Measurements from ENCODE around the gene MPND.

MPND gene

DNA sequence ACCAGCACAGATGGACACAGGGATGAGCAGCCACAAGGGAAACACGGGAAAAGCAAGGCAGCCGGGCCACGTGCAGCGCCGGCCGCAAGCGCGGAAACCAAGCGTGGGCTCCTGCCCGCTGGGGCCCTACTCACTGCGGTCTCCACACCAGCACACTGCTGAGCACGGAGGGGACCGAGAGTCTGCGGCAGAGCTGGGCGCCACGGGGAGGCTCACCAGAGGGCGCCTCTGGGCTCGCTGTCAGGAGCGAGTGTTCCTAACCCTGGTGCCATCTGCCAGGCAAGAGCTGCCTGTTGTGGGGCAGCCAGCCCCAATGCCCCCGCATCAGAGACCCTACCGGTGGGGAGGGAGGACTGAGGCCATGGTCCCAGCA lies 26.5 kb downstream of the MPND start (continued):
- no peak for TF ChIP-seq TCF4 (CRISPR knock-in tag; IDR thresholded peaks at IDR 0.05; ENCODE audit: borderline replicate concordance)
- no peak for TF ChIP-seq ZFP3 (CRISPR knock-in tag; IDR thresholded peaks at IDR 0.05)
- TF ChIP-seq, protein P1, sequence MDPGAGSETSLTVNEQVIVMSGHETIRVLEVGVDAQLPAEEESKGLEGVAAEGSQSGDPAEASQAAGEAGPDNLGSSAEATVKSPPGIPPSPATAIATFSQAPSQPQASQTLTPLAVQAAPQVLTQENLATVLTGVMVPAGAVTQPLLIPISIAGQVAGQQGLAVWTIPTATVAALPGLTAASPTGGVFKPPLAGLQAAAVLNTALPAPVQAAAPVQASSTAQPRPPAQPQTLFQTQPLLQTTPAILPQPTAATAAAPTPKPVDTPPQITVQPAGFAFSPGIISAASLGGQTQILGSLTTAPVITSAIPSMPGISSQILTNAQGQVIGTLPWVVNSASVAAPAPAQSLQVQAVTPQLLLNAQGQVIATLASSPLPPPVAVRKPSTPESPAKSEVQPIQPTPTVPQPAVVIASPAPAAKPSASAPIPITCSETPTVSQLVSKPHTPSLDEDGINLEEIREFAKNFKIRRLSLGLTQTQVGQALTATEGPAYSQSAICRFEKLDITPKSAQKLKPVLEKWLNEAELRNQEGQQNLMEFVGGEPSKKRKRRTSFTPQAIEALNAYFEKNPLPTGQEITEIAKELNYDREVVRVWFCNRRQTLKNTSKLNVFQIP (CRISPR knock-in tag; IDR thresholded peaks at IDR 0.05; ENCODE audit: borderline replicate concordance, low read depth) = no peak
- no peak for TF ChIP-seq GLIS3 (CRISPR knock-in tag; IDR thresholded peaks at IDR 0.05)
- no peak for TF ChIP-seq CREB5 (CRISPR knock-in tag; IDR thresholded peaks at IDR 0.05; ENCODE audit: low read depth)
- no peak for TF ChIP-seq ZC3H10 (CRISPR knock-in tag; IDR thresholded peaks at IDR 0.05)

DNA sequence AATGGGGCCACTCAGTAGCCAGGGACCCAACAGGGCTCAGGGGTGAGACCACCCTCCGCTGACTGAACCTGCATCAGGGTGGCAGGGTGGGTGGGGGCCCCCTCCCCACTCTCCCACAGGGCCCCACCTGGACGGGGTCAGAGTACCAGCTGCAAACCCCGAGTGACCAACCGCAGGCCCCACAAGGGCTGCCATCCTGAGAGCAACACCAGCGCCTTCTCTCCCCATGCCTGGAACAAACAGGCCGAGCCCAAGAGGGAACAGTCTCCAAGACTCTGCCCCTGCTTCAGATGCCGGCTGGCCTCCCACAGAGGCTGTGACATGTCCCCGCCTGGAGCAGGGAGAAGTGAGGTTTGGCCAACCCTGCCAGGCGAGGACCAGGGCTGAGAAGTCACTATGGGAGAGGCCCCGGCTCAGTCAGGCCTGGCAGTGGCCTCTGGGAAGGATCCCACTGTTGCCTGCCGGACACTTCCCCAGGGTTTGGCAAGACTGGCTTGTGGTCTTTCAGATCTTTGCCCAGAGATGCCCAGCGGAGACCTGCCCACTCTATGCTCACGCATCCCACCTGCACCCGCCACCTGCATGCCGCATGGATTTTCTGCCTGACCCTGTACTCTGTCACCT lies 27.2 kb downstream of the MPND start:
- no peak for ATAC-seq
- TF ChIP-seq ZC3H10 (CRISPR knock-in tag; IDR thresholded peaks at IDR 0.05) (no peak), CSRNP3 (CRISPR knock-in tag; IDR thresholded peaks at IDR 0.05) (no peak), ZNF8 (CRISPR knock-in tag; IDR thresholded peaks at IDR 0.05) (no peak), BACH2 (CRISPR knock-in tag; IDR thresholded peaks at IDR 0.05; ENCODE audit: borderline replicate concordance) (no peak), TOX (CRISPR knock-in tag; IDR thresholded peaks at IDR 0.05; ENCODE audit: borderline replicate concordance) (no peak), ISL1 (CRISPR knock-in tag; IDR thresholded peaks at IDR 0.05) (no peak)
- TF ChIP-seq, protein P2, sequence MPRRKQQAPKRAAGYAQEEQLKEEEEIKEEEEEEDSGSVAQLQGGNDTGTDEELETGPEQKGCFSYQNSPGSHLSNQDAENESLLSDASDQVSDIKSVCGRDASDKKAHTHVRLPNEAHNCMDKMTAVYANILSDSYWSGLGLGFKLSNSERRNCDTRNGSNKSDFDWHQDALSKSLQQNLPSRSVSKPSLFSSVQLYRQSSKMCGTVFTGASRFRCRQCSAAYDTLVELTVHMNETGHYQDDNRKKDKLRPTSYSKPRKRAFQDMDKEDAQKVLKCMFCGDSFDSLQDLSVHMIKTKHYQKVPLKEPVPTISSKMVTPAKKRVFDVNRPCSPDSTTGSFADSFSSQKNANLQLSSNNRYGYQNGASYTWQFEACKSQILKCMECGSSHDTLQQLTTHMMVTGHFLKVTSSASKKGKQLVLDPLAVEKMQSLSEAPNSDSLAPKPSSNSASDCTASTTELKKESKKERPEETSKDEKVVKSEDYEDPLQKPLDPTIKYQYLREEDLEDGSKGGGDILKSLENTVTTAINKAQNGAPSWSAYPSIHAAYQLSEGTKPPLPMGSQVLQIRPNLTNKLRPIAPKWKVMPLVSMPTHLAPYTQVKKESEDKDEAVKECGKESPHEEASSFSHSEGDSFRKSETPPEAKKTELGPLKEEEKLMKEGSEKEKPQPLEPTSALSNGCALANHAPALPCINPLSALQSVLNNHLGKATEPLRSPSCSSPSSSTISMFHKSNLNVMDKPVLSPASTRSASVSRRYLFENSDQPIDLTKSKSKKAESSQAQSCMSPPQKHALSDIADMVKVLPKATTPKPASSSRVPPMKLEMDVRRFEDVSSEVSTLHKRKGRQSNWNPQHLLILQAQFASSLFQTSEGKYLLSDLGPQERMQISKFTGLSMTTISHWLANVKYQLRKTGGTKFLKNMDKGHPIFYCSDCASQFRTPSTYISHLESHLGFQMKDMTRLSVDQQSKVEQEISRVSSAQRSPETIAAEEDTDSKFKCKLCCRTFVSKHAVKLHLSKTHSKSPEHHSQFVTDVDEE (CRISPR knock-in tag; IDR thresholded peaks at IDR 0.05) = no peak

GRCh38 chr19:4371247-4372164 lies 28.1 kb downstream of the MPND start:
- no peak for ATAC-seq
- no peak for TF ChIP-seq CREB5 (CRISPR knock-in tag; IDR thresholded peaks at IDR 0.05; ENCODE audit: low read depth)
- no peak for TF ChIP-seq BACH2 (CRISPR knock-in tag; IDR thresholded peaks at IDR 0.05; ENCODE audit: borderline replicate concordance)
- TF ChIP-seq ZNF70 (CRISPR knock-in tag; IDR thresholded peaks at IDR 0.05) = no peak
- no peak for TF ChIP-seq OSR1 (CRISPR knock-in tag; IDR thresholded peaks at IDR 0.05)
- TF ChIP-seq, protein P1 (CRISPR knock-in tag; IDR thresholded peaks at IDR 0.05; ENCODE audit: borderline replicate concordance, low read depth) = no peak
- no peak for TF ChIP-seq PPARA (CRISPR knock-in tag; IDR thresholded peaks at IDR 0.05; ENCODE audit: borderline replicate concordance)
- TF ChIP-seq ARNTL (CRISPR knock-in tag; IDR thresholded peaks at IDR 0.05; ENCODE audit: borderline replicate concordance, low read depth) = no peak
- TF ChIP-seq TOX (CRISPR knock-in tag; IDR thresholded peaks at IDR 0.05; ENCODE audit: borderline replicate concordance) = no peak
- no peak for TF ChIP-seq ISL1 (CRISPR knock-in tag; IDR thresholded peaks at IDR 0.05)
- no peak for TF ChIP-seq SNAI2 (CRISPR knock-in tag; IDR thresholded peaks at IDR 0.05)
- no peak for TF ChIP-seq ZC3H10 (CRISPR knock-in tag; IDR thresholded peaks at IDR 0.05)
- TF ChIP-seq ZNF8 (CRISPR knock-in tag; IDR thresholded peaks at IDR 0.05) = no peak
